H9 (cell line): Measurements from ENCODE around the gene C15orf40. TPM values are rescaled to one million over a fixed set of nuclear protein-coding genes. Genes with fewer than 3 reads are reported as not detected.

Experiments used
- DNase-seq: peaks from one replicate; pipeline ENCODE4 v3.0.0-alpha.2; 2017
- H2AFZ ChIP-seq: one replicate; pipeline ENCODE4 v1.6.1; 2013; ENCODE audit warnings: mild to moderate bottlenecking, low read length, control low read depth, moderate library complexity
- H2AK5ac ChIP-seq: 2 replicates; pipeline ENCODE4 v1.6.1; 2013; ENCODE audit warnings: low read length, control low read depth, mixed read lengths; ENCODE audit not compliant: insufficient read length
- H2BK120ac ChIP-seq: one replicate; pipeline ENCODE4 v1.6.1; 2013; ENCODE audit warnings: low read depth, mild to moderate bottlenecking, low read length, control low read depth, inconsistent platforms; ENCODE audit not compliant: poor library complexity, severe bottlenecking
- H2BK12ac ChIP-seq: 2 replicates; pipeline ENCODE4 v1.6.1; 2013; ENCODE audit warnings: low read length, control low read depth, mixed read lengths, low read depth; ENCODE audit not compliant: insufficient read length
- H2BK15ac ChIP-seq: 2 replicates; pipeline ENCODE4 v1.6.1; 2013; ENCODE audit warnings: low read depth, low read length, control low read depth
- H2BK20ac ChIP-seq: one replicate; pipeline ENCODE4 v1.6.1; 2013; ENCODE audit warnings: low read depth, mild to moderate bottlenecking, low read length, control low read depth, inconsistent platforms; ENCODE audit not compliant: poor library complexity, severe bottlenecking
- H2BK5ac ChIP-seq: 2 replicates; pipeline ENCODE4 v1.6.1; 2013; ENCODE audit warnings: low read length, control low read depth, mixed read lengths; ENCODE audit not compliant: insufficient read length
- H3K14ac ChIP-seq: 2 replicates; pipeline ENCODE4 v1.6.1; 2013; ENCODE audit warnings: low read length, control low read depth; ENCODE audit not compliant: insufficient read depth
- H3K18ac ChIP-seq: 2 replicates; pipeline ENCODE4 v1.6.1; 2013; ENCODE audit warnings: low read depth, mild to moderate bottlenecking, mixed read lengths, low read length, control low read depth; ENCODE audit not compliant: insufficient read length
- H3K23ac ChIP-seq: 2 replicates; pipeline ENCODE4 v1.6.1; 2013; ENCODE audit warnings: low read length, control low read depth, mixed read lengths, low read depth; ENCODE audit not compliant: insufficient read length
- H3K23me2 ChIP-seq: 2 replicates; pipeline ENCODE4 v1.6.1; 2013; ENCODE audit warnings: low read depth, mild to moderate bottlenecking, mixed read lengths, low read length, control low read depth; ENCODE audit not compliant: insufficient read length, poor library complexity, severe bottlenecking
- H3K27ac ChIP-seq: 2 replicates; pipeline ENCODE4 v1.5.1; 2013; ENCODE audit warnings: low read length, control low read depth, mixed read lengths, low read depth; ENCODE audit not compliant: insufficient read length
- H3K27me3 ChIP-seq: 2 replicates; pipeline ENCODE4 v1.6.1; 2013; ENCODE audit warnings: low read length, control low read depth, inconsistent platforms; ENCODE audit not compliant: insufficient read depth
- H3K4ac ChIP-seq: 2 replicates; pipeline ENCODE4 v1.6.1; 2013; ENCODE audit warnings: low read depth, mild to moderate bottlenecking, control low read depth, inconsistent platforms, low read length, moderate library complexity
- H3K4me1 ChIP-seq: 2 replicates; pipeline ENCODE4 v1.6.1; 2013; ENCODE audit warnings: low read length, control low read depth, inconsistent platforms; ENCODE audit not compliant: insufficient read depth
- H3K4me2 ChIP-seq: 2 replicates; pipeline ENCODE4 v1.6.1; 2013; ENCODE audit warnings: low read length, control low read depth, mixed read lengths; ENCODE audit not compliant: insufficient read length, insufficient read depth
- H3K56ac ChIP-seq: 2 replicates; pipeline ENCODE4 v1.6.1; 2013; ENCODE audit warnings: low read depth, mild to moderate bottlenecking, mixed read lengths, low read length, control low read depth; ENCODE audit not compliant: insufficient read length
- H3K79me1 ChIP-seq: 2 replicates; pipeline ENCODE4 v1.6.1; 2013; ENCODE audit warnings: low read depth, mild to moderate bottlenecking, moderate library complexity, low read length, control low read depth, inconsistent platforms; ENCODE audit not compliant: insufficient read depth, poor library complexity, severe bottlenecking
- H3K79me2 ChIP-seq: 2 replicates; pipeline ENCODE4 v1.6.1; 2013; ENCODE audit warnings: low read length, control low read depth, inconsistent platforms; ENCODE audit not compliant: insufficient read depth
- H3K9ac ChIP-seq: 2 replicates; pipeline ENCODE4 v1.6.1; 2013; ENCODE audit warnings: low read length, control low read depth, mixed read lengths; ENCODE audit not compliant: insufficient read length; ENCODE audit errors: extremely low read depth
- H3K9me3 ChIP-seq: one replicate; pipeline ENCODE4 v1.6.1; 2013; ENCODE audit warnings: low read depth, low read length, inconsistent platforms; ENCODE audit not compliant: control insufficient read depth
- H3T11ph ChIP-seq: one replicate; pipeline ENCODE4 v1.6.1; 2013; ENCODE audit warnings: mild to moderate bottlenecking, low read length, control low read depth, inconsistent platforms
- H4K20me1 ChIP-seq: one replicate; pipeline ENCODE4 v1.6.1; 2013; ENCODE audit not compliant: control insufficient read depth, insufficient read length, insufficient read depth
- H4K5ac ChIP-seq: 2 replicates; pipeline ENCODE4 v1.6.1; 2013; ENCODE audit warnings: low read depth, mild to moderate bottlenecking, mixed read lengths, low read length, control low read depth; ENCODE audit not compliant: insufficient read length
- H4K8ac ChIP-seq: replicated peaks from 2 replicates; pipeline ENCODE4 v1.6.1; 2013; ENCODE audit warnings: low read length, control low read depth, mixed read lengths, low read depth; ENCODE audit not compliant: insufficient read length
- H4K91ac ChIP-seq: 2 replicates; pipeline ENCODE4 v1.6.1; 2013; ENCODE audit warnings: low read depth, mild to moderate bottlenecking, moderate library complexity, mixed read lengths, low read length, control low read depth; ENCODE audit not compliant: insufficient read length
- H3K27ac Mint-ChIP-seq, 3 experiments: 2 replicates in 2 of 3; 3 replicates in 1 of 3; pipeline ENCODE4 v1.8.0; 2020 to 2021; ENCODE audit warnings: mixed read lengths in 3 of 3, mild to moderate bottlenecking in 1 of 3, moderate library complexity in 1 of 3
- H3K27me3 Mint-ChIP-seq: 2 replicates; pipeline ENCODE4 v1.8.0; 2021; ENCODE audit warnings: low read depth, mild to moderate bottlenecking, moderate library complexity, mixed read lengths
- H3K36me3 Mint-ChIP-seq, 3 experiments: 2 replicates in 2 of 3; 3 replicates in 1 of 3; pipeline ENCODE4 v1.8.0; 2020 to 2021; ENCODE audit warnings: low read depth in 3 of 3, mixed read lengths in 3 of 3; ENCODE audit not compliant: insufficient read depth in 1 of 3
- H3K4me1 Mint-ChIP-seq, 2 experiments: 2 replicates each; pipeline ENCODE4 v1.8.0; 2020; ENCODE audit warnings: mixed read lengths in 2 of 2
- H3K4me3 Mint-ChIP-seq, 2 experiments: 2 replicates in 1 of 2; 3 replicates in 1 of 2; pipeline ENCODE4 v1.8.0; 2020 to 2021; ENCODE audit warnings: mild to moderate bottlenecking in 2 of 2, mixed read lengths in 2 of 2, moderate library complexity in 1 of 2
- H3K9me3 Mint-ChIP-seq, 2 experiments: 2 replicates in 1 of 2; 3 replicates in 1 of 2; pipeline ENCODE4 v1.8.0; 2020; ENCODE audit warnings: mild to moderate bottlenecking in 2 of 2, mixed read lengths in 2 of 2, moderate library complexity in 1 of 2
- WGBS: extraction: QIAGEN DNeasy Blood & Tissue Kit; methylation state at CpG from one replicate; pipeline ENCODE4 v1.1.7; 2013; ENCODE audit warnings: missing lambda C conversion rate, low lambda C conversion rate, mixed read lengths; ENCODE audit not compliant: insufficient read length; ENCODE audit errors: extremely low coverage; 5-methylcytosine and 5-hydroxymethylcytosine counted together
- total RNA-seq: library from RNA; stranded (reverse); gene quantifications from 2 replicates; pipeline ENCODE4 v1.2.1, GENCODE V29; 2021
- TF ChIP-seq, protein P1 (sequence below): fragments of 200-600 bp; sonication (generic); conservative IDR thresholded peaks from 3 replicates; pipeline ENCODE4 v1.8.0; 2021; ENCODE audit warnings: antibody characterized with exemption, mild to moderate bottlenecking

Gene C15orf40
- total RNA-seq, 1 experiment from 2014 or later, result 11.5 TPM

DNA sequence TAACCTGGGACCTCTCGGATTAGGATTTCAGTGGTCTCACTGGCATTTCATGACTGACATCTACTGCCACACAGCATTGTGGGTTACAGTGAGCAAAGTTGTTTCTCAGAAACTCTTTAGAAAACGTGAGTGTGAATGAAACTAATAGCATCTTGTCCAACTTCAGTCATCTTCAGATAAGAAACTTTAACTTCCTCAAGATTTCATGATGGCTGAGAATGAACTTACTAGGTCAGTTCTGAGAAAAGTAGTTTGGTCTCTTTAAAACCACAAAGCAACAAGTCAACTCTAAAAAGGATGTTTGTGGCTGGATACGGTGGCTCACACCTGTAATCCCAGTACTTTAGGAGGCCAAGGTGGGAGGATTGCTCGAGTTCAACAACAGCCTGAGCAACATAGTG is 44.8 kb downstream of the C15orf40 start:
- no peak overlapping the region for H4K91ac ChIP-seq
- H4K8ac ChIP-seq, result no peak overlapping the region
- H3K79me2 ChIP-seq, result no peaks in the 10 kb centered on the region
- H3K18ac ChIP-seq, result no peak overlapping the region
- WGBS, result no CpG with 5 or more reads among the region's 4 CpGs
- no peaks in the 10 kb centered on the region for H3K23me2 ChIP-seq
- no peak overlapping the region for H3K23ac ChIP-seq
- no peak overlapping the region for H3K56ac ChIP-seq
- no peaks in the 10 kb centered on the region for H3K9me3 ChIP-seq
- no peak overlapping the region for H2AK5ac ChIP-seq
- no peak overlapping the region for H2BK5ac ChIP-seq
- H3K9me3 Mint-ChIP-seq, result no peaks in the 10 kb centered on the region
- H2BK12ac ChIP-seq, result no peak overlapping the region
- no peaks in the 10 kb centered on the region for H4K20me1 ChIP-seq
- peaks cover 2% of the 10 kb centered on the region; the same call in 1 of the 2 replicates for H3K27me3 Mint-ChIP-seq
- H2BK15ac ChIP-seq, result no peak overlapping the region
- H3K4me1 ChIP-seq, result no peaks in the 10 kb centered on the region
- no peak overlapping the region for H4K5ac ChIP-seq
- H2AFZ ChIP-seq, result no peak overlapping the region
- no peak overlapping the region for H3K4me2 ChIP-seq
- H3K36me3 Mint-ChIP-seq, result no peaks in the 10 kb centered on the region
- H3K4me1 Mint-ChIP-seq, result peaks cover 11% of the 10 kb centered on the region in 2 experiments
- no peak overlapping the region for H3K9ac ChIP-seq
- H2BK20ac ChIP-seq, result no peak overlapping the region
- no peaks in the 10 kb centered on the region for H3K27me3 ChIP-seq
- H2BK120ac ChIP-seq, result no peak overlapping the region
- TF ChIP-seq, protein P1, sequence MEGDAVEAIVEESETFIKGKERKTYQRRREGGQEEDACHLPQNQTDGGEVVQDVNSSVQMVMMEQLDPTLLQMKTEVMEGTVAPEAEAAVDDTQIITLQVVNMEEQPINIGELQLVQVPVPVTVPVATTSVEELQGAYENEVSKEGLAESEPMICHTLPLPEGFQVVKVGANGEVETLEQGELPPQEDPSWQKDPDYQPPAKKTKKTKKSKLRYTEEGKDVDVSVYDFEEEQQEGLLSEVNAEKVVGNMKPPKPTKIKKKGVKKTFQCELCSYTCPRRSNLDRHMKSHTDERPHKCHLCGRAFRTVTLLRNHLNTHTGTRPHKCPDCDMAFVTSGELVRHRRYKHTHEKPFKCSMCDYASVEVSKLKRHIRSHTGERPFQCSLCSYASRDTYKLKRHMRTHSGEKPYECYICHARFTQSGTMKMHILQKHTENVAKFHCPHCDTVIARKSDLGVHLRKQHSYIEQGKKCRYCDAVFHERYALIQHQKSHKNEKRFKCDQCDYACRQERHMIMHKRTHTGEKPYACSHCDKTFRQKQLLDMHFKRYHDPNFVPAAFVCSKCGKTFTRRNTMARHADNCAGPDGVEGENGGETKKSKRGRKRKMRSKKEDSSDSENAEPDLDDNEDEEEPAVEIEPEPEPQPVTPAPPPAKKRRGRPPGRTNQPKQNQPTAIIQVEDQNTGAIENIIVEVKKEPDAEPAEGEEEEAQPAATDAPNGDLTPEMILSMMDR, result no peak
- no peaks in the 10 kb centered on the region for H3K79me1 ChIP-seq
- H3K27ac Mint-ChIP-seq, result no peak overlapping the region
- no peak overlapping the region for H3K4ac ChIP-seq
- H3T11ph ChIP-seq, result no peak overlapping the region
- DNase-seq, result no peak
- no peak overlapping the region for H3K14ac ChIP-seq
- no peak overlapping the region for H3K4me3 Mint-ChIP-seq
- H3K27ac ChIP-seq, result no peak overlapping the region
